Measurements from ENCODE around the gene DNAJC1.

The DNAJC1 gene

DNA sequence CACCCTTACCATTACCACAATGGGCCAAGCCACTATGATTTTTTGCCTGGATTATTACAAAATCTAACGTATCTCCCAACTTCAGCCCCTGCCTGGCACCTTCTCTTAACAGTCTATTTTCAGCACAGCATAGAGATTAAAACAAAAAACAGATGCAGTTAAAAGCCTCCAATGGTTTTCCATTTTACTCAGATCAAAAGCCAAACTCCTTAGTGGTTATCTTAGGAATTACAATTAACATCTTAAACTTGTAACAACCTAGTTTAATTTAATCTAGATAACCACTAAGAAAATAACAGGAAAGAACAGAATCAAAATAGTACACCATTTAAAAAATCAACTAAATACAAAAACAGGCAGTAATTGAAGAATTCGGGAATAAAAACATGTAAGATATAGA lies 43.5 kb downstream of the DNAJC1 start:
- DNase-seq (ENCODE audit: low read depth): no peak

- DNase-seq (ENCODE audit: low read depth): no peak
Measured at GRCh38 chr10:21954690-21955089, 48.8 kb downstream of the DNAJC1 start.

GRCh38 chr10:21954132-21954531 lies 49.4 kb downstream of the DNAJC1 start:
- no peak for DNase-seq (ENCODE audit: low read depth)

DNA sequence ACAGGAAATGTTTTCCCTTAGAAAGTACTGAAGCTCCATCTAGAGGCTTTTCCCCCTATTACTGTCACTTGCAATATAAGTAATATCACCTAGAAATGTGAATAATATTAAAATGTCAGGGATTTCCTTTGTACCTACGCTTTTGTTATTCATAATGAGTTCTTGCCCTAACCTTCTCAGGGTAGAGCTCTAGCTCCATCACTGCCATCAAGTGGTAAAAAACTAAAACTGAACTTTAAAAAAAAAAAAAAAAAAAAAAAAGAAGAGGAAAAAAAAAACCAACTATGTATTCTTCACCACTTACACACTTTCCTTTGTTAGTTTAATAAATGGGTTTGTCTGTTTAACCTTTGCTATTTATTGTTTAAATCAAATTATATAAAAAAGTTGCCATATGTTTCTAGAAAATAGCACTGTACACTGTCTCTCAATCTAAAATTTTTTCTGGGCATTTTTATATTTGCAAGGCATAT lies 49.9 kb downstream of the DNAJC1 start:
- DNase-seq (ENCODE audit: low read depth): no peak

DNA sequence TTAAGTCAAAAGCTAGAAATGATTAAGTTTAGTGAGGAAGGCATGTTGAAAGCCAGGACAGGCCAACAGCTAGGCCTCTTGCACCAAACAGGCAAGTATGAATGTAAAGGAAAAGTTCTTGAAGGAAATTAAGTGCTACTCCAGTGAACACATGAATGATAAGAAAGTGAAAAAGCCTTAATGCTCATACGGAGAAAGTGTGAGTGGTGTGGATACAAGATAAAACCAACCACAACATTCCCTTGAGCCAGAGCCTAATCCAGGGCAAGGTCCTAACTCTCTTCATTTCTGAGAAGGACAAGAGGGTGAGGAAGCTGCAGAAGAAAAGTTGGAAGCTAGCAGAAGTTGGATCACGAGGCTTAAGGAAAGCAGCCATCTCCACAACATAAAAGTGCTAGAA lies 53.0 kb downstream of the DNAJC1 start:
- no peak for DNase-seq (ENCODE audit: low read depth)

- DNase-seq (ENCODE audit: low read depth): no peak
Measured at GRCh38 chr10:21946946-21947345, 56.6 kb downstream of the DNAJC1 start.

- DNase-seq (ENCODE audit: low read depth): no peak
Measured at GRCh38 chr10:21944727-21945386, 58.7 kb downstream of the DNAJC1 start.

- DNase-seq (ENCODE audit: low read depth): no peak
Measured at GRCh38 chr10:21943633-21944265, 59.8 kb downstream of the DNAJC1 start.

- no peak for DNase-seq (ENCODE audit: low read depth)
Measured at GRCh38 chr10:21935439-21936023, 68.0 kb downstream of the DNAJC1 start.

DNA sequence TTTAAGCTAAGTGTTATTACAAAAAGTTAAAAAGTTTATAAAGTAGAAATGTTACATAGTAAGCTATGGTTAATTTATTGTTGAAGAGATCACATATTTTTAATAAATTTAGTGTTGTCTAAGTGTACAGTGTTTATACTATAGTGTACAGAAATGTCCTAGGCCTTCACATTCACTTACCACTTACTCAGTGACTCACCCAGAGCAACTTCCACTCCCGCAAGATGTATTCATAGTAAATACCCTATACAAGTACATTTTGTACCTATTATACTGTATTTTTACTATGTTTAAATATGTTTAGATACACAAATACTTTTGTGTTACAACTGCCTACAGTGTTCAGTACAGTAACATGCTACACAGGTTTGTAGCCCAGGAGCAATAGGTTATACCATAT lies 69.2 kb downstream of the DNAJC1 start:
- DNase-seq (ENCODE audit: low read depth): no peak

DNA sequence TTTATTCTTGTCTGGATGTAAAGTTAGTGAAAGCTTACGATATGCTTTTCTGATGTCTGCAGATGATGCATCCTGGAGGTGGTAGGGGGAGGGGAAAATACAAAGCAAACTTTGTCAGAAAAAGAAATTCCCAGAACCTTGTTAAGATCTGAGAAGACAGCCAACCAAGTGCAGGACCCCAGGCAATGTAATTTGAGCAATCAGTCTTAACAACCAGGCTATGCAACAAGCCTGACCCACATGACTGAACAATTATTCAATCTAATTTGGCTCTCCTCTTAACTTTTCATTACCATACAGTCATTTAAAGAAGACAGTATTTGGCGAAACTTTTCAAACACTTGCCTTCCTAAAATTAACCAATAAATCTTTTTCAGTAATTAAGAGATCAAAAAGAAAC lies 74.5 kb downstream of the DNAJC1 start:
- DNase-seq (ENCODE audit: low read depth): no peak

DNA sequence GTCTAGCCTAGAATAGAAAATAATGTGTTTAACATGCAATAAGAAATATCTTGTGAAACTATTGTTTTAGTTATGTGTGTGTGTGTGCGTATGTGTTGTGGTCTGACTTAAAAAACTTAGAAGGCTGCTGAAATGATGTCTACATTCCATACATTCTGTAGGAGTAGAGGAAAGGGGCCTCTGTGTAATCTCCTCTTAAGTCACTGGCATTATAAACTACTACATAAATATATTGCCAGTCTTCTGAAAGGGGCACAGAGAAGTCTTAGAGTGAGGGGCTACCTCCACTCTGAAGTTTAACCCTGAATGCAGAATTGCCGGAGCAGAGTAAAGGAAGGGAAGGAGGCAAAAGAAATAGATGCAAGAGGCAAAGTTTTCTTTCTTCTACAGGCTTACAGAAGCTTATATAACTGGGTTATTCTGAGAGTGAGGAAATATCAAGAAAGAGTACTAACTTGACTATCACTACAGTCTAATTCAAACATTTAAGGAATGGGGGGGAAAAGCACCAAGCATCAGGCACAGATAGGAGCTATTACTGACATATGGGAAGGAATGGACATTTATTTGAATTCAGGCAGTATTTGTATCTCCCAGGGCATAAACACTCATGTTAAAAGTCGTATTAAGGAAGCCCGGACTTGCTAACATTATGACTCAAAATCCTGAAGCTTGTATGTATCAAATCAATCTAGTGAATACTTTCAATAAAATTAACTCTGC lies 75.7 kb downstream of the DNAJC1 start:
- DNase-seq (ENCODE audit: low read depth): no peak

DNA sequence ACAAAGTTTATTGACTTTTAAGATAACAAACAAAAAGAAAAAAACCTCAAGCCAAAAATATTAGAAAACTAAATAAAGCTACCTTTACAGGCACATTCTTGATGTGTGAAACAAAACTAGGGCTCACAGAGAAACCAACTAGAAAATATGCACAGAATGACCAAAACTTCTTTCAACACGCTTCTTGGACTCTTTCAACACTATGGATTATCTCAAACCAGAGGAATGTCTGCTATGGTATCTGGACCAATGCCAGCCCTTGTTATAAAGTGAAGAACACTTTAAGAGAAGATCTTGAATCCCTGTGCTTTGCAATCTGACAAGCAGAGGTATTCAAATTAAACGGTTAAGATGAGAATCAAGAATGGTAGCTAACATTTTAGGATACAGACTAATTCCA lies 76.6 kb downstream of the DNAJC1 start:
- DNase-seq (ENCODE audit: low read depth): no peak

DNA sequence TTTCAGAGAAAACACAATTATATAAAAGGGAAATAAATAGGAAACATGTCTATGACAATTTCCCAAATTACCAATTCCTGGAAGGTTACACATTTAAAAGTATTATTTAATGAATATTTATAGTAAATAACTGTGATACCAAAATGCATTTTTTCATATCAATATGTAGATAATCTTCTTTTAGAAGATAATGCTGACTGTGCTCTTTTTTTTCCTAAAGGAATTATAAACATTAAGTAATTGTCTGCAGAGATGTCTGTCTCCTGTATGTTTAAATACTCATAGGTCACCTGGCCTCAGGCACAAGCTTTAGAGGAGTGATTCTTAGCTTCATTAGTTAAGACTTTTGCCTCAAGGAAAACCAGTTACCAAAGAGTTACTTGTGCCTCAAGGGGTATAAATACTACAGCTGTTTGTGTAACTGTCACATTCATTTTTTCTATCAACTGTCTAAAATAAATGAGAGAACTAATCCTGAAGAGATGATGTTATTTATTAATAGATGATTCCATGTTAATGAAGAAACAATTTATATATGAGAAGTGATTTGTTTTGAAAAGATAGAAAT lies 77.1 kb downstream of the DNAJC1 start:
- no peak for DNase-seq (ENCODE audit: low read depth)

DNA sequence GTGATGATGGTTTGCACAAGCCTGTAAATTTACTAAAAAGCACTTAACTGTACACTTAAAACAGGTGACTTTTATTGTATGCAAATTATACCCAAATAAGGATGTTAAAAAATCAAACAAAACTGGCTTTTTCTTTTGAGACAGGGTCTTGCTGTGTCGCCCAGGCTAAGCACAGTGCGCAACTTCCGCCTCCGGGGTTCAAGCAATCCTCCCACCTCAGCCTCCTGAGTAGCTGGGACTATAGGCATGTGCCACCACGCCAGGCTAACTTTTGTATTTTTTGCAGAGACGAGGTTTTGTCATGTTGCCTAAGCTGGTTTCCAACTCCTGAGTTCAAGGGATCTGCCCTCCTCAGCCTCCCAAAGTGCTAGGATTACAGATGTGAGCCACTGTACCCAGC lies 77.7 kb downstream of the DNAJC1 start:
- no peak for DNase-seq (ENCODE audit: low read depth)

DNA sequence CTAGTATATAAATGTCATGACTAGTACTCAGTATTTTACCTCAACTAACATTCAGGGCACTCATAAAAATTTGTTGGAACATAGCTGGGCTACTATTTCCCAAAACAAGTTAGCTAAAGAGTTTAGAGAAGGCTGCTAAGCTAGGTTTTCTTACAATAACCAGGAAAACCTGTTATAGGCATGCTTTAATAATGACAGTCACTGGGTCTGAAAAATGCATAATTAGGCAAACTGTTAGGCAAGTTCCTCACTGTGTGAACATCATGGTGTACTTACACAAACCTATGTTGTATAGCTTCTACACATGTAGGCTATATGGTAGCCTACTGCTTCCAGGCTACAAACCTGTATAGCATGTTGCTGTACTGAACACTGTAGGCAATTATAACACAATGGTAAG lies 79.0 kb downstream of the DNAJC1 start:
- DNase-seq (ENCODE audit: low read depth): no peak

DNA sequence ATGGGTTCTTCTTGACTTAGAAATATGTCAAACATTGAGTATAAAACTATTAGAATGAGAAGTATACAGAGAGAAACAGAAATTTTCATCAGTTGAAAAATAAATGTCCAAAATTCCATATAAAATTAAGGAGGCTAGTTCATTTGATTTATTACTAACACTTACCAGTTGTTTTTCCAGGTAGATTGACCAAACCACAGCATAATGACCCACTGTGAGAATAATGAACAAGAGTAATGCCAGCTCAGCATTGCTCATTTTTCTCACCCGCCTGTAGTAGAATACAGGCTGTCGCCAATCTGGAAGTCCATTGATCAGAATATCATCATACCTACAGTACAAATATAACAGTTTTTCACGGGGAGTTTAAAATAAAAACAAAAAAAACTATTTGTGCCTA lies 82.9 kb downstream of the DNAJC1 start:
- DNase-seq (ENCODE audit: low read depth): no peak

GRCh38 chr10:21919906-21920305 lies 83.6 kb downstream of the DNAJC1 start:
- DNase-seq (ENCODE audit: low read depth): no peak

GRCh38 chr10:21919117-21919516 lies 84.4 kb downstream of the DNAJC1 start:
- DNase-seq (ENCODE audit: low read depth): no peak

DNA sequence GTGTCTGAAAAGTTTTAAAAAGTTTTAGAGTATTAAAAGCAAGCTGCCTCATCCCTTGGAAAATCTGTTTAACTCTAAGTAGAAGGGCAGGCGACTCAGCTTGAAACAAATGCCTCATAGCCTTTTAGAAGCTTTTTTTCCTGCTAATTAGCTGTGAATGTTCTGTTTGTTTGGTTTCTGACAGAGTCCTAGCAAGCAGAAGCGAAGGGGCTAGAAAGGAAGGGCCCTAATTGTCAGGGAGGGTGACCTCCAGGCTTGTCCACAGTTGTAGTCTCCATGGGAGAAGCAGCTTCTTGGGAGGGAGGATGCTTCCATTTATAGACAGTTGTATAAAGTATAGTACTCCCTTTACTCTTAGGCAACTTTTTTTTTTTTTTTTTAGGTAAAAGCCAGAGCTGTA lies 90.9 kb downstream of the DNAJC1 start:
- no peak for DNase-seq (ENCODE audit: low read depth)

DNA sequence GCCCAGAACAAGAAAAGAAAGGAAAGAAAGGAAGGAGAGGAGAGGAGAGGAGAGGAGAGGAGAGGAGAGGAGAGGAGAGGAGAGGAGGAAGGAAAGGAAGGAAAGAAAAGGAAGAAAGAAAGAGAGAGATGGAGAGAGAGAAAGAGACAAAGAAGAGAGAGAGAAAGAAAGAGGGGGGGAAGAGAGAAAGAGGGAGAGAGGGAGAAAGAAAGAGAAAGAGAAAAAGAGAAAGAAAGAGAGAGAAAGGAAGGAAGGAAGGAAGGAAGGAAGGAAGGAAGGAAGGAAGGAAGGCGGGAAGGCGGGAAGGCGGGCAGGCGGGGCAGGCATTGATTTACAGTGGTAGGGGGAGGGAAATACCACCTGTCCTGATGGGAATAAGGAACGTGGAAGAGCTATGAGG lies 92.7 kb downstream of the DNAJC1 start:
- no peak for DNase-seq (ENCODE audit: low read depth)

DNA sequence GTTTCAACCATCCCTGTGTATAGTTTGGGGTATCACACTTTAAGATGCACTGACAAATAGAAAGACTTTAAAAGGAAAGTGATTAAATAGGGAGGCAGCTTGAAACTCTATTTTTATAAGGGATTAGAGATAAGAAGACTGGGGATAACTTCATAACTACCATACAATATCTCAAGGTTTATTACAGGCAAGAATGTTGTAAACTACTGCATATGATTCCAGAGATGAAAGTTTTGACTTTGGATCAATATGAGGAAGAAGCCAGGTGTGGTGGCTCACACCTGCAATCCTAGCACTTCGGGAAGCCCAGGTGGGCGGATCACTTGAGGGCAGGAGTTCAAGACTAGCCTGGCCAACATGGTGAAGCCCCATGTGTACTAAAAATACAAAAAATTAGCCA lies 96.1 kb downstream of the DNAJC1 start:
- no peak for DNase-seq (ENCODE audit: low read depth)

- DNase-seq (ENCODE audit: low read depth): no peak
Measured at GRCh38 chr10:21904930-21905329, 98.6 kb downstream of the DNAJC1 start.

All from activated T-cell treated with anti-CD3 and anti-CD28 coated beads for 24 hours (primary cell).